HG03432 (cell line): ENCODE data around the gene CD300E.

Experiments
- ATAC-seq: cut with Tn5 transposase; IDR thresholded peaks from one replicate; pipeline ENCODE4 v1.9.1; 2021; ENCODE audit warnings: mild to moderate bottlenecking, moderate library complexity; ENCODE audit not compliant: unreplicated experiment

The CD300E gene

GRCh38 chr17:74569020-74570003 is 54.2 kb downstream of the CD300E start:
- no peak for ATAC-seq

- ATAC-seq, result no peak
Observed at GRCh38 chr17:74568106-74568873, 55.2 kb downstream of the CD300E start.

- ATAC-seq, result no peak
Observed at GRCh38 chr17:74567397-74567796, 56.1 kb downstream of the CD300E start, which contains the start of gene CD300H. Gene CD300H (minus strand): TSS chr17:74567509.

- ATAC-seq, result no peak
Observed at GRCh38 chr17:74566132-74566753, 57.3 kb downstream of the CD300E start.

- ATAC-seq, result no peak
Observed at GRCh38 chr17:74565126-74565525, 58.4 kb downstream of the CD300E start.

GRCh38 chr17:74563358-74563757 is 60.2 kb downstream of the CD300E start:
- ATAC-seq, result no peak

- no peak for ATAC-seq
Observed at GRCh38 chr17:74561586-74561985, 62.0 kb downstream of the CD300E start.
